Suprapubic skin (tissue), 4 donors: ENCODE results near the gene SLC27A5. TPM values are rescaled to one million over a fixed set of nuclear protein-coding genes. Genes with fewer than 3 reads are reported as not detected.

Experiments used
- DNase-seq, 2 donors: peaks; one replicate each; pipeline ENCODE4 v3.0.0-alpha.2; 2019; ENCODE audit warnings: low spot score in 2 of 2
- H3K27ac ChIP-seq: fragments of 200-600 bp; sonication (generic); one replicate; pipeline ENCODE4 v1.5.1; 2019
- H3K27me3 ChIP-seq: fragments of 200-600 bp; sonication (generic); one replicate; pipeline ENCODE4 v1.5.1; 2019
- H3K36me3 ChIP-seq: fragments of 200-600 bp; sonication (generic); one replicate; pipeline ENCODE4 v1.5.1; 2019
- H3K4me1 ChIP-seq: fragments of 200-600 bp; sonication (generic); one replicate; pipeline ENCODE4 v1.5.1; 2019
- H3K4me3 ChIP-seq: fragments of 200-600 bp; sonication (generic); one replicate; pipeline ENCODE4 v1.5.1; 2019; ENCODE audit warnings: mild to moderate bottlenecking
- H3K9me3 ChIP-seq: fragments of 200-600 bp; sonication (generic); one replicate; pipeline ENCODE4 v1.5.1; 2019
- EP300 ChIP-seq: sonication (generic); formaldehyde crosslinking; IDR thresholded peaks from one replicate; pipeline ENCODE4 v1.6.1; 2017; ENCODE audit warnings: antibody characterized with exemption
- POLR2A ChIP-seq, 2 donors: fragments of 450-650 bp; IDR thresholded peaks; one replicate each; pipeline ENCODE4 v1.6.1; 2017; ENCODE audit warnings: antibody characterized with exemption in 2 of 2, mild to moderate bottlenecking in 2 of 2, moderate library complexity in 2 of 2
- POLR2AphosphoS5 ChIP-seq, 3 donors: sonication (generic); formaldehyde crosslinking; IDR thresholded peaks; one replicate each; pipeline ENCODE4 v1.6.1; 2017; ENCODE audit warnings: antibody characterized with exemption in 3 of 3
- WGBS: methylation state at CpG from one replicate; pipeline ENCODE4 v1.1.5; 2018; 5-methylcytosine and 5-hydroxymethylcytosine counted together
- total RNA-seq, 4 donors: library from RNA; depleted of rRNA; stranded (reverse); fragments of >200 nt; gene quantifications; one replicate each; pipeline ENCODE4 v1.1.0, GENCODE V29; 2016
- TF ChIP-seq, protein P1 (sequence below), 2 donors: fragments of 200-600 bp in 1 of 2; fragments of 450-650 bp in 1 of 2; sonication (generic) in 1 of 2; IDR thresholded peaks; one replicate each; pipeline ENCODE4 v1.5.1; 2016 to 2019; ENCODE audit warnings: antibody characterized with exemption in 2 of 2, mild to moderate bottlenecking in 1 of 2, moderate library complexity in 1 of 2

Gene SLC27A5
- total RNA-seq, 4 donors from 2014 or later = 2.1 to 19.1 (median 10.7) TPM

DNA sequence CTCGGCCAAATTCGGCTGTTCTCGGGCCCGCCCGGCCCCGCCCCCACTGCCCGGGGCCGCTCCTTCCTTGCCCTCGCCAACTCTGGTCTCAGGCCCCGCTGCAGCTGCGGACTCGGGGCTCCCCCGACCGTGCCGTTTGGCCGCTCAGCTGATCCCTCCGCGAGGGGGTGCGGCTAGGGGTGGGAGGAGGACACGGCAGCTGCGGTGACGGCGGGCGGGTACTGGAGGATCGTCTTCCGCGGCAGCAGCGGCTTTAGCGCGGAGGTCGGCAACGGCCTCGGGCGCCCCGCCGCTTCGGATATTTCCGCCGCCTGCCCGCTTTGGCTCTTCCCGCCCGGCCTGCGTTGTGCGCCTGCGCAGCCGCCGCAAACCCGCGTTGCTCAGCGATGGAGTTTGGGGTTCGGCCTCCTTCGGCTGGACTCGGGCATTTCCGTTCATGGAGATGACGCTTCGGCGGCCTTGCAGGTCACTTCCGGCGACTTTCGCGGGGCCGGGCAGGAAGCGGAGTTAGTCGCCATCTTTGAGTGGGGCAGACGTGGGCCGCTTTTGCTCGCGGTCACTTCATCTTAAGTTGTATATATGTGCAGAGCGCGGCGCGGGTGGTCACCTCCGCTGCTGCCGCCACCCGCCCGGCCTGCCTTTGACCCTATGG, 47.0 kb upstream of the SLC27A5 start:
- H3K9me3 ChIP-seq = no peaks in the 10 kb centered on the region
- peaks cover 15% of the 10 kb centered on the region for H3K36me3 ChIP-seq
- TF ChIP-seq POLR2A (IDR thresholded peaks at IDR 0.05) = no peak
- no peak for TF ChIP-seq EP300
- peak; percentile 38 to 92 (median 63) for TF ChIP-seq POLR2AphosphoS5 (IDR thresholded peaks at IDR 0.05)
- H3K27ac ChIP-seq = peak overlapping the region; percentile 99
- DNase-seq = peak; percentile 99 to 100
- H3K4me3 ChIP-seq = peak overlapping the region; percentile 87
- 1% methylated on average over 27 of the region's 76 CpGs for WGBS
- no peaks in the 10 kb centered on the region for H3K27me3 ChIP-seq
- peaks cover 81% of the 10 kb centered on the region for H3K4me1 ChIP-seq

- Histone ChIP-seq H3K9me3 (no peaks in the 10 kb centered on the region), H3K36me3 (peaks cover 15% of the 10 kb centered on the region), H3K4me3 (peak within 1 kb of the TSS; percentile 87), H3K27ac (peak within 1 kb of the TSS; percentile 99), H3K27me3 (no peaks in the 10 kb centered on the region), H3K4me1 (peaks cover 80% of the 10 kb centered on the region)
- no peak for TF ChIP-seq EP300
- TF ChIP-seq, protein P1, sequence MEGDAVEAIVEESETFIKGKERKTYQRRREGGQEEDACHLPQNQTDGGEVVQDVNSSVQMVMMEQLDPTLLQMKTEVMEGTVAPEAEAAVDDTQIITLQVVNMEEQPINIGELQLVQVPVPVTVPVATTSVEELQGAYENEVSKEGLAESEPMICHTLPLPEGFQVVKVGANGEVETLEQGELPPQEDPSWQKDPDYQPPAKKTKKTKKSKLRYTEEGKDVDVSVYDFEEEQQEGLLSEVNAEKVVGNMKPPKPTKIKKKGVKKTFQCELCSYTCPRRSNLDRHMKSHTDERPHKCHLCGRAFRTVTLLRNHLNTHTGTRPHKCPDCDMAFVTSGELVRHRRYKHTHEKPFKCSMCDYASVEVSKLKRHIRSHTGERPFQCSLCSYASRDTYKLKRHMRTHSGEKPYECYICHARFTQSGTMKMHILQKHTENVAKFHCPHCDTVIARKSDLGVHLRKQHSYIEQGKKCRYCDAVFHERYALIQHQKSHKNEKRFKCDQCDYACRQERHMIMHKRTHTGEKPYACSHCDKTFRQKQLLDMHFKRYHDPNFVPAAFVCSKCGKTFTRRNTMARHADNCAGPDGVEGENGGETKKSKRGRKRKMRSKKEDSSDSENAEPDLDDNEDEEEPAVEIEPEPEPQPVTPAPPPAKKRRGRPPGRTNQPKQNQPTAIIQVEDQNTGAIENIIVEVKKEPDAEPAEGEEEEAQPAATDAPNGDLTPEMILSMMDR (IDR thresholded peaks at IDR 0.05) = no peak
- no peak for TF ChIP-seq POLR2AphosphoS5 (IDR thresholded peaks at IDR 0.05)
- no peak for TF ChIP-seq POLR2A (IDR thresholded peaks at IDR 0.05)
- WGBS = 0% methylated on average over 21 of the region's 62 CpGs
- DNase-seq = peak in 1 of 2 donors; percentile 90
Observed at GRCh38 chr19:58558066-58558622, 46.4 kb upstream of the SLC27A5 start, which contains the start of gene UBE2M. TSS of gene UBE2M (minus strand) at chr19:58558611. CDS start at chr19:58558381, 230 bp downstream.

DNA sequence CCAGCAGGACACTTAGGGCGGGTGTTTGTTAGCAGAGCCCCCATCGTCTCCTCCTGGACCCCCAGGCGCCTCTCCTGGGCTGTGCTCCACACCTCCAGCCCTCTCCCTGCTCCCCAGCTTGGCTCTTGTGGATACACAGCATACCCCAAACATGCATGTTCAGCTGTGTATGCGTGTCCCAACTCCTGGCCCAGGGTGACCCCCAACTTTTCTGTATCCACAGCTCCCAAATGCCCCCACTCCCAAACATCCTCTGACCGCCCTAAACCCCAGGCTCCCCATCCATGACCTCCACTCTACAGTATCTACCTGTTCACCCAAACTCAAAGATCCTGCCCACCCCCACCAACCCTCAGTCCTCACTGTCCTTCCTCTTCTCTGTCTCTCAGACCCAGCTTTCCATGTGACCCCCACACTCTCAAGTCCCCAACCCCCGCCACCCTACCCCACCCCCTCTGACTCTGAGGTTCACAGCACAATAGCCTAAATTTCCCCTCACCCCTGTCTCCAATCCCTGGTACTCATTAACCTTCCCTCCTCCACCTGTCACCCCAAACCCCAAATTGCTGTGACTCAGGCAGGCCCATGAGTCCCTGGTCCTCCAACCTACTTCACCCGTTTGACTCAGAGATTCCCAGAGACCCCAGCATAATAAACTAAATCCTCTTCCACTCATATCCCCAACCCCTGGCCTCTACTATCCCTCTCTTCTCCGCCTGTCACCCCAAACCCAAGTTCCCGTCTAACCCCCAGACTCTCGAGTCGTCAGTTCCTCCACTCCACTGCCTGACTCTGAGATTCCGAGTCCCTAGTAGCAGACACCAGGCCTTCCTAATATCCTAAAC, 45.7 kb upstream of the SLC27A5 start:
- Histone ChIP-seq H3K27me3 (no peaks in the 10 kb centered on the region), H3K4me1 (peaks cover 73% of the 10 kb centered on the region), H3K36me3 (peaks cover 18% of the 10 kb centered on the region), H3K4me3 (peak overlapping the region; percentile 87), H3K9me3 (no peaks in the 10 kb centered on the region), H3K27ac (peak overlapping the region; percentile 99)
- TF ChIP-seq POLR2A (IDR thresholded peaks at IDR 0.05) (no peak), EP300 (no peak)
- DNase-seq = peak in 1 of 2 donors; percentile 61
- 35% methylated on average over 12 of the region's 12 CpGs for WGBS

DNA sequence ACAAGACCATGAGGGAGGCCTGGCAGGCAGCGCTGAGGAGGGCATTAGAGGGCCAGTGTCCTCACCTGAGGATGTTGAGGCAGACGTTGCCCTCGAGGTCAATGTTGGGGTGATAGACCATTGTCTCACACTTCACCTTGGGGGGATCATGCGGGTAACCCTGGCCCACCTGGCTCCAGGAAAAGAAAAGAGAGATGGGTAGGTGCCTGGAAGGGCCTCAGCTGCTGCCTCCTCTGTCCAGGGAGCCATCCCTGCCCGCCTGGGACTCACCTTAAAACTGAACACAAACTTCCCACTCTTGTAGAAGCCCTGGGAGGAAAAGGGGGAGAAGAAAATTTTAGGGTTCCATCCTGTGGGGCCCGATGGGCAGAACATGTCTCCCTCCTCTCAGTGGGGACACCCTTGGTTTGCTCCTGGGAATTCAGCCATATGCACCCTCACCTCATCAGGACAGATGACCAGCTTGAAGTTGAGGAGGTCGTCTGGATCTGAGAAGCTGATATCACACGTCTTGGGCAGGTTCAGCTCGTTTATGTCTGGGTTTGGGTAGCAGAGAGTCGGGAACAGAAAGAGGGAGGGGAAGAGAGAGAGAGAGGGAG, 44.9 kb upstream of the SLC27A5 start:
- Histone ChIP-seq H3K4me1 (peaks cover 65% of the 10 kb centered on the region), H3K36me3 (peaks cover 26% of the 10 kb centered on the region), H3K27me3 (no peaks in the 10 kb centered on the region), H3K4me3 (peak overlapping the region; percentile 87), H3K27ac (peak overlapping the region; percentile 99), H3K9me3 (no peaks in the 10 kb centered on the region)
- DNase-seq = peak in 1 of 2 donors; percentile 62
- 55% methylated on average over 9 of the region's 10 CpGs for WGBS
- no peak for TF ChIP-seq POLR2A (IDR thresholded peaks at IDR 0.05)
- TF ChIP-seq EP300 = no peak
- TF ChIP-seq, protein P1 (IDR thresholded peaks at IDR 0.05) = no peak
- TF ChIP-seq POLR2AphosphoS5 (IDR thresholded peaks at IDR 0.05) = no peak

DNA sequence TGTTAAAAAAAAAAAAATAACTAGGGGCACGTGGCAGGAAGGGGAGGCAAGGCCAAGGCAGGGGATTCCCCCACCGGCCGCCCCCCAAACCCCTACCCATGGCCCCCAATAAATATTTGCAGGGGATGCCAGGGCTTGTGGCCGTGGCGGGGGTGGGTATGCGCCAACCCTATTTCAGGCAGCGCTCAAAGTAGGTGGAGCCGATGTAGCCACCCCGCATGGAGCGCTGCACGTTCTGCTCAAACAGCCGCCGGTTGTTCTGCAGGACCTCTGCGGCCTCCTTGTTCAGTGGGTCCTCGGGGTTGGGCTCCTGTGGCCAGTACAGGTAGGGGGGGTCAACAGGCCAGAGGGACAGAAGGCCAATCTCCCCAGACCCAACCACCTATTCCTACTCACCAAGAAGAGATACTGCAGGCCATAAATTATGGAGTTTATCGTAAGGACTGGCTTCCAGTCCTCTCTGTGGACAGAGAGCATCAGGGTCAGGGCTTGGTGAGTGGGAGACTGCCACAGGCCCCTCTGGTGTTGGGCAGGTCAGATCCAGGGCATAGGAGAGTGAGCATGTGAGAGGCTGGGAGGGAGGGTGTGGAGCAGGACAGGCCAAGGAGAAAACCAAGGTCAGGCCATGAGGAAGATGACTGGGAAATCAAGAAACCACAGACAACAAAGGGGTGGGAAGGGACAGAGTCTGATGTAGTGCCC, 44.3 kb upstream of the SLC27A5 start:
- DNase-seq = peak in 1 of 2 donors; percentile 70
- Histone ChIP-seq H3K27ac (no peak overlapping the region), H3K4me1 (peaks cover 60% of the 10 kb centered on the region), H3K4me3 (peak overlapping the region; percentile 71), H3K27me3 (no peaks in the 10 kb centered on the region), H3K36me3 (peaks cover 32% of the 10 kb centered on the region), H3K9me3 (no peaks in the 10 kb centered on the region)
- WGBS = 79% methylated on average over 13 of the region's 16 CpGs
- TF ChIP-seq POLR2AphosphoS5 (IDR thresholded peaks at IDR 0.05) = no peak
- no peak for TF ChIP-seq POLR2A (IDR thresholded peaks at IDR 0.05)
- TF ChIP-seq, protein P1 (IDR thresholded peaks at IDR 0.05) = no peak
- no peak for TF ChIP-seq EP300
